Activated CD8-positive, alpha-beta T cell treated with anti-CD3 and anti-CD28 coated beads for 36 hours (primary cell): ENCODE measurements around the gene METTL2B. TPM values are rescaled to one million over a fixed set of nuclear protein-coding genes. Genes with fewer than 3 reads are reported as not detected.
"Not testable (repeated sequence)": the region's sequence is repeated elsewhere in the genome, so short reads cannot be mapped to it uniquely, and the experiment has no call there.

ENCODE experiments used
- ATAC-seq: fragments of 200-7000 bp; cut with Tn5 transposase; one replicate; pipeline ENCODE4 v1.10.0; 2021; ENCODE audit warnings: mild to moderate bottlenecking, moderate library complexity
- CTCF ChIA-PET: fragments of 350-600 bp; sonication (Branson Sonifier 250); formaldehyde crosslinking; loops from one replicate; lab custom pipeline; 2021; ENCODE audit warnings: antibody characterized with exemption; lab: Charles Lee
- POLR2A ChIA-PET: fragments of 350-600 bp; sonication (Branson Sonifier 250); formaldehyde crosslinking; loops from one replicate; lab custom pipeline; 2021; ENCODE audit warnings: antibody characterized with exemption; lab: Charles Lee
- DNase-seq: peaks from one replicate; pipeline ENCODE4 v3.0.0-alpha.2; 2020
- H3K27ac Mint-ChIP-seq: one replicate; pipeline ENCODE4 v1.8.0; 2021; ENCODE audit warnings: mild to moderate bottlenecking, mixed read lengths
- H3K27me3 Mint-ChIP-seq: one replicate; pipeline ENCODE4 v1.8.0; 2021; ENCODE audit warnings: mixed read lengths
- H3K36me3 Mint-ChIP-seq: one replicate; pipeline ENCODE4 v1.8.0; 2021; ENCODE audit warnings: low read depth, mixed read lengths
- H3K4me1 Mint-ChIP-seq: one replicate; pipeline ENCODE4 v1.8.0; 2021; ENCODE audit warnings: low read depth, mixed read lengths
- H3K4me3 Mint-ChIP-seq: one replicate; pipeline ENCODE4 v1.8.0; 2021; ENCODE audit warnings: mild to moderate bottlenecking, moderate library complexity, mixed read lengths
- H3K9me3 Mint-ChIP-seq: one replicate; pipeline ENCODE4 v1.8.0; 2021; ENCODE audit warnings: mixed read lengths
- CTCF ChIP-seq: fragments of 200-600 bp; IDR thresholded peaks from one replicate; pipeline ENCODE4 v1.8.0; 2022; ENCODE audit warnings: antibody characterized with exemption, mild to moderate bottlenecking
- intact Hi-C: fragments of 100-400 bp; cut with micrococcal nuclease; formaldehyde crosslinking; loops from one replicate; pipeline ENCODE4 v1.10.0; 2022
- total RNA-seq, 2 experiments: library from RNA; stranded (reverse); gene quantifications; one replicate each; pipeline ENCODE4 v1.2.3, GENCODE V29; 2021

The METTL2B gene
- total RNA-seq, 2 experiments from 2014 or later = 38.9 to 45.6 TPM

- intact Hi-C loops = no loop called here
Measured at GRCh38 chr7:128550920-128551319, 74.4 kb downstream of the METTL2B start.

GRCh38 chr7:128554394-128554793, 77.8 kb downstream of the METTL2B start:
- not testable (repeated sequence) for H3K27me3 Mint-ChIP-seq, ATAC-seq

More at GRCh38 chr7:128550920-128551319, 74.4 kb downstream of the METTL2B start:
- ChIA-PET POLR2A (no interaction called here), CTCF (no interaction called here)
- peaks cover 16% of the 10 kb centered on the region for H3K4me1 Mint-ChIP-seq
- H3K27me3 Mint-ChIP-seq = no peaks in the 10 kb centered on the region
- ATAC-seq = peak; percentile 47
- no peak for DNase-seq
- H3K4me3 Mint-ChIP-seq = no peak overlapping the region
- TF ChIP-seq CTCF = no peak
- H3K27ac Mint-ChIP-seq = peak overlapping the region; percentile 15
- H3K9me3 Mint-ChIP-seq = no peaks in the 10 kb centered on the region
- H3K36me3 Mint-ChIP-seq = peaks cover 15% of the 10 kb centered on the region

More at GRCh38 chr7:128554394-128554793, 77.8 kb downstream of the METTL2B start:
- DNase-seq, H3K4me3 Mint-ChIP-seq, POLR2A ChIA-PET, H3K27ac Mint-ChIP-seq, H3K9me3 Mint-ChIP-seq, H3K36me3 Mint-ChIP-seq, CTCF ChIA-PET, intact Hi-C loops: not testable (repeated sequence)
- peaks cover 16% of the 10 kb centered on the region for H3K4me1 Mint-ChIP-seq

Other genes starting within 250 kb of the METTL2B start
- gene LEP, start 235.5 kb upstream of the METTL2B start, total RNA-seq = not detected
- gene RBM28, start 132.8 kb upstream of the METTL2B start, total RNA-seq = 10 to 100 TPM; 55.3 to 55.6 TPM
- gene PRRT4, start 115.1 kb upstream of the METTL2B start, total RNA-seq = under 1 TPM; 0.20 to 0.69 TPM
- gene IMPDH1, start 66.8 kb upstream of the METTL2B start, total RNA-seq = 10 to 100 TPM; 60.5 to 68.1 TPM
- 100 to 1,000 TPM; 344 to 362 TPM for gene HILPDA, start 20.9 kb upstream of the METTL2B start, total RNA-seq
- under 1 TPM in 1 of 2 experiments, not detected in 1; 0.25 TPM for gene GARIN1A, start 195.5 kb downstream of the METTL2B start, total RNA-seq